ENCODE results near the gene SNAPC1.

DNA sequence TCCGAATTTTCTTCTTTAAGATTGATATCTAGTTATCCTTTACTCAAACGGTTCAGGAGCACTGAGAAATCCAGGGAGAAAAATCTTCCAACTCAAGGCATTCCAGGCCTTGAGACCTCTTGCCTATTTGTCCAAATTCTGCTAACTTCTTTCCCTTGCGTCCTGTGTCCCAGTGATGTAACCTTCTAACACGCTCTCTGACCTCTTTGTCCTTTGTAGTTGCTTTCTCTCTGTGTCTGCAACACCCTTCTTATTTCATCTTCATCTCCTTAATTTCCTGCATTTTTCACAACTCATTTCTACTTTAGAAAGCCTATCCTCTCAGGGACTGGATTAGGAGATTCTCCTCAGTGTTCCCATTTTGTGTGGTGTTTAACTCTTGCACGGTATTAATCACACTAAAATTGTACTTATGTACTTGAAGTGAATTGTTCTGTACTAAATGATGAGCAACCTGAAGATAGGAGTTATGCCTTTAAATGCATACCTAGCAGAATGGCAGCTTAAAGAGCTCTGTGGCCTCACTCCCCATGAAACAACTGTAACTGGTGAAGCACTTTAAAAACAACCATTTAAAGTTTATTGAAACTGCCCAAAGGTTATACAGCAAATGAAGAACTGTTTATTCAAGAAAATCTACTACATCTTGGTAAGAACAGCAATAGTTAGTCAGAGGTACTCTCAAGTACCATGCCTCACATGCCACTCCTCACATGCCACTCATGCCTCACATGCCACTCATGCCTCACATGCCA, 7.4 kb upstream of the SNAPC1 start:
- TF ChIP-seq, protein P1, sequence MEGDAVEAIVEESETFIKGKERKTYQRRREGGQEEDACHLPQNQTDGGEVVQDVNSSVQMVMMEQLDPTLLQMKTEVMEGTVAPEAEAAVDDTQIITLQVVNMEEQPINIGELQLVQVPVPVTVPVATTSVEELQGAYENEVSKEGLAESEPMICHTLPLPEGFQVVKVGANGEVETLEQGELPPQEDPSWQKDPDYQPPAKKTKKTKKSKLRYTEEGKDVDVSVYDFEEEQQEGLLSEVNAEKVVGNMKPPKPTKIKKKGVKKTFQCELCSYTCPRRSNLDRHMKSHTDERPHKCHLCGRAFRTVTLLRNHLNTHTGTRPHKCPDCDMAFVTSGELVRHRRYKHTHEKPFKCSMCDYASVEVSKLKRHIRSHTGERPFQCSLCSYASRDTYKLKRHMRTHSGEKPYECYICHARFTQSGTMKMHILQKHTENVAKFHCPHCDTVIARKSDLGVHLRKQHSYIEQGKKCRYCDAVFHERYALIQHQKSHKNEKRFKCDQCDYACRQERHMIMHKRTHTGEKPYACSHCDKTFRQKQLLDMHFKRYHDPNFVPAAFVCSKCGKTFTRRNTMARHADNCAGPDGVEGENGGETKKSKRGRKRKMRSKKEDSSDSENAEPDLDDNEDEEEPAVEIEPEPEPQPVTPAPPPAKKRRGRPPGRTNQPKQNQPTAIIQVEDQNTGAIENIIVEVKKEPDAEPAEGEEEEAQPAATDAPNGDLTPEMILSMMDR (IDR thresholded peaks at IDR 0.05) = no peak
- TF ChIP-seq POLR2AphosphoS5 (IDR thresholded peaks at IDR 0.05; ENCODE audit: insufficient read depth in 1 of 2, low read depth in 1 of 2) = no peak
